Measurements from ENCODE around the gene HSD17B11.
"Not testable (repeated sequence)": the region's sequence is repeated elsewhere in the genome, so short reads cannot be mapped to it uniquely, and the experiment has no call there.

HSD17B11 gene

GRCh38 chr4:87342872-87343271 lies 48.1 kb downstream of the HSD17B11 start:
- Histone ChIP-seq H3K79me1 (ENCODE audit: low read depth, low read length) (no peaks in the 10 kb centered on the region), H3K4me3 (ENCODE audit: low read length in 2 of 2) (no peak overlapping the region), H2AFZ (ENCODE audit: low read length) (no peak overlapping the region), H2BK120ac (ENCODE audit: low read depth, low read length) (no peak overlapping the region), H3K4me2 (ENCODE audit: insufficient read depth, low read length, poor library complexity, severe bottlenecking) (no peak overlapping the region), H2BK12ac (ENCODE audit: low read length) (no peak overlapping the region), H3K36me3 (replicated peaks in 1 of 2; ENCODE audit: control insufficient read depth in 2 of 2, insufficient read depth in 2 of 2, low read length in 2 of 2) (peaks cover 0 to 33% of the 10 kb centered on the region in 2 donors), H3K18ac (ENCODE audit: low read length) (no peak overlapping the region), H3K4ac (ENCODE audit: low read length) (no peak overlapping the region), H3K23ac (ENCODE audit: low read depth, low read length, poor library complexity) (no peak overlapping the region), H3K27me3 (ENCODE audit: control insufficient read depth in 3 of 3, insufficient read depth in 3 of 3, low read depth in 1 of 3, low read length in 3 of 3) (no peaks in the 10 kb centered on the region), H3K9ac (ENCODE audit: low read depth, low read length, poor library complexity) (no peak overlapping the region), H2BK15ac (ENCODE audit: low read length) (no peak overlapping the region), H3K4me1 (ENCODE audit: control insufficient read depth in 2 of 2, insufficient read depth in 1 of 2, low read depth in 1 of 2, low read length in 2 of 2) (no peaks in the 10 kb centered on the region), H2BK5ac (ENCODE audit: low read length) (no peak overlapping the region), H4K91ac (ENCODE audit: low read depth, low read length, poor library complexity) (no peak overlapping the region), H3K9me3 (replicated peaks in 1 of 2; ENCODE audit: control insufficient read depth in 2 of 2, insufficient read depth in 1 of 2, low read depth in 1 of 2, low read length in 2 of 2) (peaks cover 0 to 13% of the 10 kb centered on the region in 2 donors), H3K27ac (replicated peaks; ENCODE audit: low read length) (no peak overlapping the region), H2AK5ac (ENCODE audit: low read depth, low read length) (no peak overlapping the region), H4K8ac (ENCODE audit: low read depth, low read length) (no peak overlapping the region), H3K14ac (ENCODE audit: low read length) (no peak overlapping the region)
- no CpG with 5 or more reads among the region's 3 CpGs for WGBS, 2 donors (ENCODE audit: extremely low coverage in 2 of 2, insufficient read length in 2 of 2, insufficient replicate concordance in 1 of 2)
- DNase-seq (ENCODE audit: low spot score): no peak

DNA sequence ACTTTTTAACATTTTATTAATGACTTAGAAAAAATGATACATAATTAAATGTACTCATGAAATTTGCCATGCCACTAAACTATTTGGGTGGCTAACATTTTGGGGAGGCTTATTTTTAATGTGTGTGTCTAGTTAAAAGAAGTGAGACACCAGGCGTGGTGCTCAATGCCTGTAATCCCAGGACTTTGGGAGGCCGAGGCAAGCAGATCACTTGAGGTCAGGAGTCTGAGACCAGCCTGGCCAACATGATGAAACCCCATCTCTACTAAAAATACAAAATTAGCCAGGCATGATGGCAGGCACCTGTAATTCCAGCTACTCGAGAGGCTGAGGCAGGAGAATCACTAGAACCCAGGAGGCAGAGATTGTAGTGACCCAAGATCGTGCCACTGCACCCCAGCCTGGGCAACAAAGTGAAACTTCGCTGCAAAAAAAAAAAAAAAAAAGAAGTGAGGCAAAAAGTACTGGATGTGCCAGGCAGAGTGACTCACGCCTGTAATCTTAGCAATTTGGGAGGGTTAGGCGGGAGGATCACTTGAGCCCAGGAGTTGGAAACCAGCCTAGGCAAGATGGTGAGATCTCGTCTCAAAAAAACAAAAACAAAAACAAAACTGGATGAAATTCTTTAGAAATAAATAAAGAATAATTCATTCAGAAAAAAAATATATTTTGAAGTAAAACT lies 48.9 kb downstream of the HSD17B11 start:
- not testable (repeated sequence) for H2AK5ac ChIP-seq (ENCODE audit: low read depth, low read length); H3K79me1 ChIP-seq (ENCODE audit: low read depth, low read length); H2BK12ac ChIP-seq (ENCODE audit: low read length); H3K27ac ChIP-seq (replicated peaks; ENCODE audit: low read length); H2BK15ac ChIP-seq (ENCODE audit: low read length); H3K27me3 ChIP-seq (ENCODE audit: control insufficient read depth in 3 of 3, insufficient read depth in 3 of 3, low read depth in 1 of 3, low read length in 3 of 3); H3K18ac ChIP-seq (ENCODE audit: low read length); H3K4me1 ChIP-seq (ENCODE audit: control insufficient read depth in 2 of 2, insufficient read depth in 1 of 2, low read depth in 1 of 2, low read length in 2 of 2); H2BK5ac ChIP-seq (ENCODE audit: low read length); H2AFZ ChIP-seq (ENCODE audit: low read length); DNase-seq (ENCODE audit: low spot score); H3K4ac ChIP-seq (ENCODE audit: low read length); H2BK120ac ChIP-seq (ENCODE audit: low read depth, low read length); H4K91ac ChIP-seq (ENCODE audit: low read depth, low read length, poor library complexity); H3K14ac ChIP-seq (ENCODE audit: low read length); H3K9ac ChIP-seq (ENCODE audit: low read depth, low read length, poor library complexity); H3K23ac ChIP-seq (ENCODE audit: low read depth, low read length, poor library complexity); H4K8ac ChIP-seq (ENCODE audit: low read depth, low read length); H3K4me2 ChIP-seq (ENCODE audit: insufficient read depth, low read length, poor library complexity, severe bottlenecking); H3K4me3 ChIP-seq (ENCODE audit: low read length in 2 of 2)
- H3K36me3 ChIP-seq (replicated peaks in 1 of 2; ENCODE audit: control insufficient read depth in 2 of 2, insufficient read depth in 2 of 2, low read length in 2 of 2): peaks cover 0 to 33% of the 10 kb centered on the region in 2 donors
- WGBS, 2 donors (ENCODE audit: extremely low coverage in 2 of 2, insufficient read length in 2 of 2, insufficient replicate concordance in 1 of 2): no CpG with 5 or more reads among the region's 8 CpGs
- H3K9me3 ChIP-seq (replicated peaks in 1 of 2; ENCODE audit: control insufficient read depth in 2 of 2, insufficient read depth in 1 of 2, low read depth in 1 of 2, low read length in 2 of 2): peaks cover 0 to 13% of the 10 kb centered on the region in 2 donors

DNA sequence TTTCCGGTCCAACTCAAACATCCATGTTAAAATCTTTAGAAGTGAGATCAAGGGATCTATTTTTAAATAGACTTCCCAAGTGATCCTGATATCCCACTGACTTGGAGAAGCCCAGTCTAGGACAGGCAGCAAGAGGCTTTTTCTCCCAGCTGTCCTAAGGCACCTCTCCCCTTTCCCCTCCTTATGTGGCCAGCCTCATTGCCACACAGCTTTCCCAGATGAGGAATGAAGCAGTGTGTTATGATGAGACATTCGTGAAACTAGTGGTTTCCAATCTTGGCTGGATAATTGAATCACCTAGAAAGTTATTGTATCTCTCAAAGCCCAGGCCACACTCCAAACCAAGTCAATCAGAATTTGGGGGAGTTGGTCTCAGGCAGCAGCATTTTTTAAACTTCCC lies 51.5 kb downstream of the HSD17B11 start:
- H3K18ac ChIP-seq (ENCODE audit: low read length): no peak overlapping the region
- H3K4me1 ChIP-seq (ENCODE audit: control insufficient read depth in 2 of 2, insufficient read depth in 1 of 2, low read depth in 1 of 2, low read length in 2 of 2): no peaks in the 10 kb centered on the region
- H3K4me3 ChIP-seq (ENCODE audit: low read length in 2 of 2): no peak overlapping the region
- no peak overlapping the region for H3K9ac ChIP-seq (ENCODE audit: low read depth, low read length, poor library complexity)
- H3K9me3 ChIP-seq (replicated peaks in 1 of 2; ENCODE audit: control insufficient read depth in 2 of 2, insufficient read depth in 1 of 2, low read depth in 1 of 2, low read length in 2 of 2): peaks cover 0 to 3% of the 10 kb centered on the region in 2 donors
- no peak overlapping the region for H3K4me2 ChIP-seq (ENCODE audit: insufficient read depth, low read length, poor library complexity, severe bottlenecking)
- no peak overlapping the region for H3K14ac ChIP-seq (ENCODE audit: low read length)
- H2BK120ac ChIP-seq (ENCODE audit: low read depth, low read length): no peak overlapping the region
- no peak overlapping the region for H2BK5ac ChIP-seq (ENCODE audit: low read length)
- no peak for DNase-seq (ENCODE audit: low spot score)
- H3K23ac ChIP-seq (ENCODE audit: low read depth, low read length, poor library complexity): no peak overlapping the region
- H3K36me3 ChIP-seq (replicated peaks in 1 of 2; ENCODE audit: control insufficient read depth in 2 of 2, insufficient read depth in 2 of 2, low read length in 2 of 2): peaks cover 0 to 28% of the 10 kb centered on the region in 2 donors
- H3K79me1 ChIP-seq (ENCODE audit: low read depth, low read length): no peaks in the 10 kb centered on the region
- no peak overlapping the region for H2BK12ac ChIP-seq (ENCODE audit: low read length)
- no peak overlapping the region for H4K91ac ChIP-seq (ENCODE audit: low read depth, low read length, poor library complexity)
- no CpG with 5 or more reads among the region's 2 CpGs for WGBS, 2 donors (ENCODE audit: extremely low coverage in 2 of 2, insufficient read length in 2 of 2, insufficient replicate concordance in 1 of 2)
- H3K27ac ChIP-seq (replicated peaks; ENCODE audit: low read length): no peak overlapping the region
- no peak overlapping the region for H2AFZ ChIP-seq (ENCODE audit: low read length)
- H4K8ac ChIP-seq (ENCODE audit: low read depth, low read length): no peak overlapping the region
- H3K27me3 ChIP-seq (ENCODE audit: control insufficient read depth in 3 of 3, insufficient read depth in 3 of 3, low read depth in 1 of 3, low read length in 3 of 3): no peaks in the 10 kb centered on the region
- H3K4ac ChIP-seq (ENCODE audit: low read length): no peak overlapping the region
- no peak overlapping the region for H2BK15ac ChIP-seq (ENCODE audit: low read length)
- H2AK5ac ChIP-seq (ENCODE audit: low read depth, low read length): no peak overlapping the region

DNA sequence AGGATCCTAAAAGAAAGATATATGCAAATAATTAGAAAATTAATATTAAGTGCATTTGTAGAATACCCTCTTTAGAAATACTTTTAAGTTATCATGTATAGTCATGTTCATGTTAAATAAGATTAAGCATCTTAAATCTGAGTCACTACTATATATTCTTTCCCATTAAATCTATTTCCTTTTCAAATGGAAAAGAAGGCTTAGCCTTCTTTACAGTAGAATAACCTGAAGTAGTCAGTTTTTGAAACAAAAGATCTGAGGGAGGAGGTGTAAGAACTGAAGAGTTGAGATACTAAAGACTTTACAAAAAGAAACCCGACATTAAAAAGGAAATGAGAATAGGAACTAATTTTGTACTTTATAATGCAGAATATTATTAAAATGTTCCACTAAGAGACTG lies 53.6 kb downstream of the HSD17B11 start:
- Histone ChIP-seq H2BK5ac (ENCODE audit: low read length) (no peak overlapping the region), H3K4me2 (ENCODE audit: insufficient read depth, low read length, poor library complexity, severe bottlenecking) (no peak overlapping the region), H3K36me3 (replicated peaks in 1 of 2; ENCODE audit: control insufficient read depth in 2 of 2, insufficient read depth in 2 of 2, low read length in 2 of 2) (peaks cover 0 to 27% of the 10 kb centered on the region in 2 donors), H2AK5ac (ENCODE audit: low read depth, low read length) (no peak overlapping the region), H3K4ac (ENCODE audit: low read length) (no peak overlapping the region), H3K27ac (replicated peaks; ENCODE audit: low read length) (no peak overlapping the region), H3K79me1 (ENCODE audit: low read depth, low read length) (no peaks in the 10 kb centered on the region), H2BK12ac (ENCODE audit: low read length) (no peak overlapping the region), H2AFZ (ENCODE audit: low read length) (no peak overlapping the region), H3K23ac (ENCODE audit: low read depth, low read length, poor library complexity) (no peak overlapping the region), H2BK120ac (ENCODE audit: low read depth, low read length) (no peak overlapping the region), H3K9me3 (replicated peaks in 1 of 2; ENCODE audit: control insufficient read depth in 2 of 2, insufficient read depth in 1 of 2, low read depth in 1 of 2, low read length in 2 of 2) (peaks cover 0 to 17% of the 10 kb centered on the region in 2 donors), H4K8ac (ENCODE audit: low read depth, low read length) (no peak overlapping the region), H3K4me1 (ENCODE audit: control insufficient read depth in 2 of 2, insufficient read depth in 1 of 2, low read depth in 1 of 2, low read length in 2 of 2) (no peaks in the 10 kb centered on the region), H3K9ac (ENCODE audit: low read depth, low read length, poor library complexity) (no peak overlapping the region), H3K18ac (ENCODE audit: low read length) (no peak overlapping the region), H3K14ac (ENCODE audit: low read length) (no peak overlapping the region), H3K27me3 (ENCODE audit: control insufficient read depth in 3 of 3, insufficient read depth in 3 of 3, low read depth in 1 of 3, low read length in 3 of 3) (no peaks in the 10 kb centered on the region), H4K91ac (ENCODE audit: low read depth, low read length, poor library complexity) (no peak overlapping the region), H2BK15ac (ENCODE audit: low read length) (no peak overlapping the region), H3K4me3 (ENCODE audit: low read length in 2 of 2) (no peak overlapping the region)
- WGBS, 2 donors (ENCODE audit: extremely low coverage in 2 of 2, insufficient read length in 2 of 2, insufficient replicate concordance in 1 of 2): no CpG with 5 or more reads among the region's 1 CpG
- no peak for DNase-seq (ENCODE audit: low spot score)

All from neuronal stem cell (in vitro differentiated cells).